HepG2 (cell line): ENCODE data around the gene DNAL4. TPM values are rescaled to one million over a fixed set of nuclear protein-coding genes. Genes with fewer than 3 reads are reported as not detected.
A peak's percentile ranks its signal among the peaks of the same experiment; 100 is the strongest.

Experiments used
- ARHGAP35 ChIP-seq: sonication (generic); formaldehyde crosslinking; IDR thresholded peaks from 2 replicates; pipeline ENCODE4 v1.9.0; 2022; ENCODE audit warnings: mild to moderate bottlenecking, inconsistent platforms, moderate library complexity, missing genetic modification reagents, borderline replicate concordance
- ARNT2 ChIP-seq: sonication (generic); formaldehyde crosslinking; IDR thresholded peaks from 2 replicates; pipeline ENCODE4 v1.8.0; 2022; ENCODE audit warnings: mild to moderate bottlenecking, low read depth, missing genetic modification reagents, moderate library complexity
- CREB1 ChIP-seq, 2 experiments: fragments of 450-650 bp in 1 of 2; IDR thresholded peaks; 2 replicates each; pipeline ENCODE4 v1.6.1; 2016 to 2017; ENCODE audit warnings: control low read depth in 1 of 2, mild to moderate bottlenecking in 1 of 2, missing compliant biosample characterization in 1 of 2, missing genetic modification characterization in 1 of 2
- ELF3 ChIP-seq: IDR thresholded peaks from 2 replicates; pipeline ENCODE4 v1.6.1; 2016; ENCODE audit warnings: missing genetic modification reagents, missing compliant biosample characterization
- HMGA1 ChIP-seq: sonication (generic); formaldehyde crosslinking; conservative IDR thresholded peaks from 2 replicates; pipeline ENCODE4 v1.4.0; 2020; ENCODE audit warnings: missing genetic modification reagents
- HNF4G ChIP-seq, 2 experiments: sonication (generic) in 1 of 2; formaldehyde crosslinking in 1 of 2; IDR thresholded peaks; 2 replicates each; pipeline versions ENCODE4 v1.4.0 to v1.6.1; 2011 to 2020; ENCODE audit warnings: borderline replicate concordance in 2 of 2, low read depth in 2 of 2, mild to moderate bottlenecking in 2 of 2, low read length in 1 of 2, missing genetic modification reagents in 1 of 2, moderate library complexity in 1 of 2
- KAT7 ChIP-seq: IDR thresholded peaks from 2 replicates; pipeline ENCODE4 v1.6.1; 2018; ENCODE audit warnings: borderline replicate concordance, missing compliant biosample characterization
- LBX2 ChIP-seq: sonication (generic); formaldehyde crosslinking; IDR thresholded peaks from 2 replicates; pipeline ENCODE4 v1.5.0; 2020; ENCODE audit warnings: missing genetic modification reagents, mild to moderate bottlenecking, borderline replicate concordance
- MTA1 ChIP-seq: sonication (generic); formaldehyde crosslinking; IDR thresholded peaks from 2 replicates; pipeline ENCODE4 v1.4.0; 2020; ENCODE audit warnings: missing genetic modification reagents, mild to moderate bottlenecking, borderline replicate concordance
- NPAS2 ChIP-seq: sonication (generic); formaldehyde crosslinking; IDR thresholded peaks from 2 replicates; pipeline ENCODE4 v1.8.0; 2022; ENCODE audit warnings: mild to moderate bottlenecking, missing genetic modification reagents, borderline replicate concordance
- PHF21A ChIP-seq: sonication (generic); formaldehyde crosslinking; IDR thresholded peaks from 2 replicates; pipeline ENCODE4 v1.5.0; 2020; ENCODE audit warnings: mild to moderate bottlenecking, missing genetic modification reagents
- REL ChIP-seq: sonication (generic); formaldehyde crosslinking; conservative IDR thresholded peaks from 2 replicates; pipeline ENCODE4 v1.8.0; 2022; ENCODE audit warnings: mild to moderate bottlenecking, missing genetic modification reagents, moderate library complexity
- SNAPC2 ChIP-seq: sonication (generic); formaldehyde crosslinking; IDR thresholded peaks from 2 replicates; pipeline ENCODE4 v1.8.1; 2022; ENCODE audit warnings: mild to moderate bottlenecking, missing genetic modification reagents
- TAF1 ChIP-seq: sonication (generic); formaldehyde crosslinking; IDR thresholded peaks from 2 replicates; pipeline ENCODE4 v1.4.0; 2020; ENCODE audit warnings: missing genetic modification reagents
- ZFP41 ChIP-seq: sonication (generic); formaldehyde crosslinking; IDR thresholded peaks from 2 replicates; pipeline ENCODE4 v1.4.0; 2020; ENCODE audit warnings: mild to moderate bottlenecking, missing genetic modification reagents, borderline replicate concordance
- ZNF224 ChIP-seq: sonication (generic); formaldehyde crosslinking; IDR thresholded peaks from 2 replicates; pipeline ENCODE4 v1.5.0; 2020; ENCODE audit warnings: mild to moderate bottlenecking, missing genetic modification reagents
- ZNF24 ChIP-seq: fragments of 450-650 bp; IDR thresholded peaks from 2 replicates; pipeline ENCODE4 v1.6.1; 2017; ENCODE audit warnings: antibody characterized with exemption, mild to moderate bottlenecking
- ZNF326 ChIP-seq: sonication (generic); formaldehyde crosslinking; IDR thresholded peaks from 2 replicates; pipeline ENCODE4 v1.4.0; 2020; ENCODE audit warnings: missing genetic modification reagents, borderline replicate concordance
- ZNF484 ChIP-seq: sonication (generic); formaldehyde crosslinking; IDR thresholded peaks from 2 replicates; pipeline ENCODE4 v1.5.1; 2020; ENCODE audit warnings: mild to moderate bottlenecking, low read depth, missing genetic modification reagents, borderline replicate concordance
- ZNF589 ChIP-seq: sonication (generic); formaldehyde crosslinking; conservative IDR thresholded peaks from 2 replicates; pipeline ENCODE4 v1.8.0; 2022; ENCODE audit warnings: mild to moderate bottlenecking, moderate library complexity, missing genetic modification reagents
- ZNF629 ChIP-seq: sonication (generic); formaldehyde crosslinking; conservative IDR thresholded peaks from 2 replicates; pipeline ENCODE4 v1.5.0; 2020; ENCODE audit warnings: missing genetic modification reagents
- ZNF703 ChIP-seq: sonication (generic); formaldehyde crosslinking; IDR thresholded peaks from 2 replicates; pipeline ENCODE4 v1.5.1; 2020; ENCODE audit warnings: missing genetic modification reagents, mild to moderate bottlenecking, moderate library complexity, borderline replicate concordance
- ZNF772 ChIP-seq: sonication (generic); formaldehyde crosslinking; IDR thresholded peaks from 2 replicates; pipeline ENCODE4 v1.5.0; 2020; ENCODE audit warnings: mild to moderate bottlenecking, missing genetic modification reagents
- polyA plus RNA-seq, 8 experiments: library from polyadenylated mRNA; depleted of rRNA in 3 of 8; stranded (reverse) in 7 of 8; unstranded in 1 of 8; fragments of >200 nt; fragmentation: Illumina TruSeq in 4 of 8; extraction: Trizol in 4 of 8; gene quantifications; 2 replicates each; pipeline versions ENCODE4 v1.2.1 to v1.2.3, GENCODE V29; 2011 to 2016; ENCODE audit warnings: low read depth in 4 of 8, missing spikeins in 1 of 8, mixed read lengths in 1 of 8; ENCODE audit not compliant: insufficient read depth in 1 of 8
- total RNA-seq, 5 experiments: library from RNA; depleted of rRNA; stranded (reverse); fragments of >200 nt; fragmentation: Illumina TruSeq; extraction: Trizol; gene quantifications; 2 replicates each; pipeline ENCODE4 v1.2.3, GENCODE V29; 2016; ENCODE audit warnings: low read depth in 1 of 5
- TF ChIP-seq, protein P1 (sequence below): sonication (generic); formaldehyde crosslinking; IDR thresholded peaks from 2 replicates; pipeline ENCODE4 v1.4.0; 2020; ENCODE audit warnings: missing genetic modification reagents
- TF ChIP-seq, protein P2 (sequence below): sonication (generic); formaldehyde crosslinking; IDR thresholded peaks from 2 replicates; pipeline ENCODE4 v1.5.0; 2020; ENCODE audit warnings: mild to moderate bottlenecking, missing genetic modification reagents

DNAL4 gene
- total and polyA plus RNA-seq, 2 of the 13 experiments (the other 11 are each of a cell fraction or from before 2014, with no cell fraction given): 8.0 to 10.7 TPM

DNA sequence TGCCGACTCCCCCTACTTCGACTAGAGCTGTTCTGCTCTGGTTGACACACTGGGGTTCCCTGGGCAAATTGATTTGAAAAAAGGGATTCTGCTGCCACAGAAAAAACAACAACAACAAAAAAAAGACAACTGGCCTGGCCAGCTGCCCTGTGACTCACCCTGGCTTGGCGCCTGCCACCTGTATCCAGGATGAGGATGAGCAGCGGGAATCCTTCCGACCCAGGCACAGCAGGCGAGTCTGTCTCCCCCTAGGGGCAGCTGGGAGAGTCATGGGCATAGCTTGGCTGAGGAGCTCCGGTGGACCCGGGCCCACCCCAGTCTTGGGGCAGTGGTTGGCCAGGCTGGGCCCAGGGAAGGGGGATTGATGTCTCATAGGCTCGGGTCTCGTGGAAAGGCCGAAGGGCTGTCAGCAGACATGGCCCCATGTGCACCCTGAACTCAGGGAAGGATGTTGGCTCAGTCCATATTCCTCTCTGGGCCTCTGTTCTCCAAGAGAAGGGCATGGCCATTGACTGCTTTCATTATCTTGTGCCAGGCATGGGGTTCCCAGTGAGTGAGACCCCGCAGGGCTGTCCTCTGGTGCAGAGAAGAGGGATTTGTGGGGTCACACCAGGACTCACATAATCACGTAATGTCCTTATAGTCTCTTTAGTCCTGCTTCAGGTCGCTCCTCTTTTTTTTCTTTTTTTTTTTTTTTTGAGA, 27.7 kb downstream of the DNAL4 start (continued):
- no peak for TF ChIP-seq NPAS2
- TF ChIP-seq ZNF24: no peak
- TF ChIP-seq, protein P1, sequence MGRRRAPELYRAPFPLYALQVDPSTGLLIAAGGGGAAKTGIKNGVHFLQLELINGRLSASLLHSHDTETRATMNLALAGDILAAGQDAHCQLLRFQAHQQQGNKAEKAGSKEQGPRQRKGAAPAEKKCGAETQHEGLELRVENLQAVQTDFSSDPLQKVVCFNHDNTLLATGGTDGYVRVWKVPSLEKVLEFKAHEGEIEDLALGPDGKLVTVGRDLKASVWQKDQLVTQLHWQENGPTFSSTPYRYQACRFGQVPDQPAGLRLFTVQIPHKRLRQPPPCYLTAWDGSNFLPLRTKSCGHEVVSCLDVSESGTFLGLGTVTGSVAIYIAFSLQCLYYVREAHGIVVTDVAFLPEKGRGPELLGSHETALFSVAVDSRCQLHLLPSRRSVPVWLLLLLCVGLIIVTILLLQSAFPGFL (CRISPR knock-in tag): no peak
- TF ChIP-seq CREB1 (IDR thresholded peaks at IDR 0.05): no peak
- no peak for TF ChIP-seq CREB1 (CRISPR knock-in tag; IDR thresholded peaks at IDR 0.05)
- peak; percentile 62 for TF ChIP-seq ELF3 (CRISPR knock-in tag)
- no peak for TF ChIP-seq ZNF589
- no peak for TF ChIP-seq ZNF326 (CRISPR knock-in tag)
- TF ChIP-seq LBX2: no peak
- no peak for TF ChIP-seq KAT7
- TF ChIP-seq HMGA1 (CRISPR knock-in tag): no peak
- TF ChIP-seq ZNF224: no peak
- TF ChIP-seq HNF4G (IDR thresholded peaks at IDR 0.05; ENCODE audit: borderline replicate concordance, low read depth, low read length): no peak
- TF ChIP-seq HNF4G (CRISPR knock-in tag; IDR thresholded peaks at IDR 0.05; ENCODE audit: borderline replicate concordance, low read depth): no peak
- no peak for TF ChIP-seq PHF21A (CRISPR knock-in tag)
- TF ChIP-seq ZNF484: no peak
- TF ChIP-seq TAF1 (CRISPR knock-in tag): no peak
- no peak for TF ChIP-seq ZNF629 (CRISPR knock-in tag)
- no peak for TF ChIP-seq ARNT2 (CRISPR knock-in tag)
- TF ChIP-seq SNAPC2 (CRISPR knock-in tag): no peak
- no peak for TF ChIP-seq REL (CRISPR knock-in tag)
- TF ChIP-seq MTA1: no peak
- TF ChIP-seq ZNF703 (CRISPR knock-in tag): no peak
- TF ChIP-seq ZNF772 (CRISPR knock-in tag): peak; percentile 41; the same call in 1 of the 2 replicates
- TF ChIP-seq, protein P2, sequence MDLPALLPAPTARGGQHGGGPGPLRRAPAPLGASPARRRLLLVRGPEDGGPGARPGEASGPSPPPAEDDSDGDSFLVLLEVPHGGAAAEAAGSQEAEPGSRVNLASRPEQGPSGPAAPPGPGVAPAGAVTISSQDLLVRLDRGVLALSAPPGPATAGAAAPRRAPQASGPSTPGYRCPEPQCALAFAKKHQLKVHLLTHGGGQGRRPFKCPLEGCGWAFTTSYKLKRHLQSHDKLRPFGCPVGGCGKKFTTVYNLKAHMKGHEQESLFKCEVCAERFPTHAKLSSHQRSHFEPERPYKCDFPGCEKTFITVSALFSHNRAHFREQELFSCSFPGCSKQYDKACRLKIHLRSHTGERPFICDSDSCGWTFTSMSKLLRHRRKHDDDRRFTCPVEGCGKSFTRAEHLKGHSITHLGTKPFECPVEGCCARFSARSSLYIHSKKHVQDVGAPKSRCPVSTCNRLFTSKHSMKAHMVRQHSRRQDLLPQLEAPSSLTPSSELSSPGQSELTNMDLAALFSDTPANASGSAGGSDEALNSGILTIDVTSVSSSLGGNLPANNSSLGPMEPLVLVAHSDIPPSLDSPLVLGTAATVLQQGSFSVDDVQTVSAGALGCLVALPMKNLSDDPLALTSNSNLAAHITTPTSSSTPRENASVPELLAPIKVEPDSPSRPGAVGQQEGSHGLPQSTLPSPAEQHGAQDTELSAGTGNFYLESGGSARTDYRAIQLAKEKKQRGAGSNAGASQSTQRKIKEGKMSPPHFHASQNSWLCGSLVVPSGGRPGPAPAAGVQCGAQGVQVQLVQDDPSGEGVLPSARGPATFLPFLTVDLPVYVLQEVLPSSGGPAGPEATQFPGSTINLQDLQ (CRISPR knock-in tag): no peak
- no peak for TF ChIP-seq ZFP41 (CRISPR knock-in tag)
- TF ChIP-seq ARHGAP35 (CRISPR knock-in tag): 0 out of 2 replicates have a peak, but pooled peaks have one; percentile 23
